Panc1 (cell line): Measurements from ENCODE around the gene CNGA3. TPM values are rescaled to one million over a fixed set of nuclear protein-coding genes. Genes with fewer than 3 reads are reported as not detected.

ENCODE experiments used
- ATAC-seq: fragments of 200-7000 bp; cut with Tn5 transposase; 2 replicates; pipeline ENCODE4 v1.9.1; 2020; ENCODE audit warnings: mild to moderate bottlenecking, moderate library complexity
- BruUV-seq: library from RNA; stranded (reverse); fragments of 400-500 nt; replicated peaks from 2 replicates; lab custom pipeline; 2021; lab: Mats Ljungman, UMichigan
- CTCF ChIA-PET: fragments of 300-600 bp; sonication (Branson Sonifier 250); formaldehyde crosslinking; loops from one replicate; lab custom pipeline; 2022; ENCODE audit warnings: antibody characterized with exemption; lab: Charles Lee
- POLR2A ChIA-PET: fragments of 300-600 bp; sonication (Branson Sonifier 250); formaldehyde crosslinking; loops from one replicate; lab custom pipeline; 2022; ENCODE audit warnings: antibody characterized with exemption; lab: Charles Lee
- DNase-seq: peaks from one replicate; pipeline ENCODE4 v3.0.0-alpha.2; 2010; ENCODE audit warnings: low read depth, low spot score
- H3K27ac ChIP-seq: 2 replicates; pipeline ENCODE4 v1.5.1; 2011; ENCODE audit warnings: mild to moderate bottlenecking, low read length, inconsistent platforms
- H3K27me3 ChIP-seq: fragments of 200-500 bp; sonication (Bioruptor generic); 2 replicates; pipeline ENCODE4 v1.6.0; 2014; ENCODE audit warnings: low read length, inconsistent platforms; ENCODE audit not compliant: control insufficient read depth, insufficient read depth
- H3K36me3 ChIP-seq: fragments of 200-500 bp; sonication (Bioruptor generic); 2 replicates; pipeline ENCODE4 v1.5.1; 2014; ENCODE audit warnings: inconsistent platforms, mild to moderate bottlenecking, low read length, moderate library complexity; ENCODE audit not compliant: control insufficient read depth, insufficient read depth
- H3K4me1 ChIP-seq: 2 replicates; pipeline ENCODE4 v1.5.1; 2011; ENCODE audit warnings: inconsistent platforms, mild to moderate bottlenecking, low read length, moderate library complexity; ENCODE audit not compliant: control insufficient read depth, insufficient read depth
- H3K4me3 ChIP-seq, 2 experiments: 2 replicates each; pipeline ENCODE4 v1.5.1; 2011 to 2012; ENCODE audit warnings: low read depth in 2 of 2, low read length in 2 of 2, mild to moderate bottlenecking in 2 of 2, inconsistent platforms in 1 of 2, moderate library complexity in 1 of 2
- H3K9me3 ChIP-seq: fragments of 200-500 bp; sonication (Bioruptor generic); 2 replicates; pipeline ENCODE4 v1.5.1; 2014; ENCODE audit warnings: low read depth, mild to moderate bottlenecking, inconsistent platforms, low read length, moderate library complexity; ENCODE audit not compliant: control insufficient read depth, insufficient read depth
- CTCF ChIP-seq: fragments of 450-650 bp; IDR thresholded peaks from 2 replicates; pipeline ENCODE4 v1.5.1; 2017; ENCODE audit warnings: mild to moderate bottlenecking
- POLR2AphosphoS5 ChIP-seq: IDR thresholded peaks from 2 replicates; pipeline ENCODE4 v1.6.1; 2012; ENCODE audit warnings: mild to moderate bottlenecking, low read depth, low read length, moderate library complexity
- REST ChIP-seq, 2 experiments: IDR thresholded peaks; 2 replicates each; pipeline ENCODE4 v1.6.1; 2011 to 2012; ENCODE audit warnings: low read depth in 2 of 2, control low read depth in 1 of 2, low read length in 1 of 2, mild to moderate bottlenecking in 1 of 2, moderate library complexity in 1 of 2; ENCODE audit not compliant: insufficient read depth in 1 of 2
- SIN3A ChIP-seq: IDR thresholded peaks from 2 replicates; pipeline ENCODE4 v1.6.1; 2012; ENCODE audit warnings: low read depth, mild to moderate bottlenecking, low read length, moderate library complexity, borderline replicate concordance; ENCODE audit not compliant: insufficient read depth
- TCF7L2 ChIP-seq: IDR thresholded peaks from 2 replicates; pipeline ENCODE4 v1.6.1; 2011; ENCODE audit warnings: mild to moderate bottlenecking, low read depth, low read length, inconsistent platforms
- in situ Hi-C: cut with HindIII; loops from 2 replicates; pipeline ENCODE4 v1.10.0; 2016; ENCODE audit warnings: low sequenced_read_pairs, low pct_unique_long_range_greater_than_20kb
- intact Hi-C: fragments of 100-400 bp; cut with micrococcal nuclease; formaldehyde crosslinking; loops from one replicate; pipeline ENCODE4 v1.10.0; 2022; ENCODE audit not compliant: unreplicated experiment
- total RNA-seq: library from RNA; stranded (reverse); gene quantifications from one replicate; pipeline ENCODE4 v1.2.1, GENCODE V29; 2021; ENCODE audit not compliant: unreplicated experiment

The CNGA3 gene
- total RNA-seq, 1 experiment from 2014 or later, result not detected

- no peak overlapping the region for H3K27ac ChIP-seq
- BruUV-seq, result no TSS peak
- no peak for DNase-seq
- H3K4me3 ChIP-seq, result no peak overlapping the region
- H3K27me3 ChIP-seq, result peaks cover 21% of the 10 kb centered on the region
- CTCF ChIA-PET, result no interaction called here
- POLR2A ChIA-PET, result no interaction called here
- no peaks in the 10 kb centered on the region for H3K4me1 ChIP-seq
- TF ChIP-seq CTCF (no peak), POLR2AphosphoS5 (no peak), SIN3A (no peak), TCF7L2 (no peak), REST (IDR thresholded peaks at IDR 0.05; ENCODE audit: insufficient read depth in 1 of 2, low read depth in 2 of 2, low read length in 1 of 2) (no peak)
- no peak for ATAC-seq
- in situ Hi-C loops, result no loop called here
- no peaks in the 10 kb centered on the region for H3K9me3 ChIP-seq
- no peaks in the 10 kb centered on the region for H3K36me3 ChIP-seq
- intact Hi-C loops, result no loop called here
These were observed 50.6 kb downstream of the CNGA3 start for GRCh38 chr2:98396745-98397355.

- no peak for TF ChIP-seq SIN3A
- no peak for TF ChIP-seq POLR2AphosphoS5
- no peak for TF ChIP-seq CTCF
- no peak for TF ChIP-seq TCF7L2
- Histone ChIP-seq H3K27me3 (peaks cover 23% of the 10 kb centered on the region), H3K4me1 (no peaks in the 10 kb centered on the region), H3K27ac (no peak overlapping the region), H3K36me3 (no peaks in the 10 kb centered on the region), H3K9me3 (no peaks in the 10 kb centered on the region), H3K4me3 (no peak overlapping the region)
- DNase-seq, result no peak
- no TSS peak for BruUV-seq
- ChIA-PET CTCF (no interaction called here), POLR2A (no interaction called here)
- in situ Hi-C loops (no loop called here), intact Hi-C loops (no loop called here)
- no peak for ATAC-seq
These were observed 52.9 kb downstream of the CNGA3 start for GRCh38 chr2:98399140-98399539.
